ENCODE data around the gene KCNH2.
"Not testable (repeated sequence)": the region's sequence is repeated elsewhere in the genome, so short reads cannot be mapped to it uniquely, and the experiment has no call there.

KCNH2 gene

GRCh38 chr7:151012031-151012692 lies 34.0 kb upstream of the KCNH2 start:
- DNase-seq (ENCODE audit: low spot score) = no peak

- not testable (repeated sequence) for DNase-seq (ENCODE audit: low spot score)
These were observed 33.5 kb upstream of the KCNH2 start for GRCh38 chr7:151011616-151012015.

GRCh38 chr7:151011097-151011409 lies 32.9 kb upstream of the KCNH2 start:
- no peak for DNase-seq (ENCODE audit: low spot score)

- DNase-seq (ENCODE audit: low spot score) = no peak
These were observed 32.4 kb upstream of the KCNH2 start for GRCh38 chr7:151010307-151011096.

GRCh38 chr7:151010037-151010306 lies 31.9 kb upstream of the KCNH2 start:
- no peak for DNase-seq (ENCODE audit: low spot score)

- DNase-seq (ENCODE audit: low spot score) = no peak
These were observed 31.4 kb upstream of the KCNH2 start for GRCh38 chr7:151009327-151010036.

- DNase-seq (ENCODE audit: low spot score) = no peak
These were observed 30.6 kb upstream of the KCNH2 start for GRCh38 chr7:151008511-151009323.

- no peak for DNase-seq (ENCODE audit: low spot score)
These were observed 30.0 kb upstream of the KCNH2 start for GRCh38 chr7:151008143-151008510.

- DNase-seq (ENCODE audit: low spot score) = no peak
These were observed 29.4 kb upstream of the KCNH2 start for GRCh38 chr7:151007469-151007898.

GRCh38 chr7:151006590-151007300 lies 28.6 kb upstream of the KCNH2 start:
- no peak for DNase-seq (ENCODE audit: low spot score)

- DNase-seq (ENCODE audit: low spot score) = no peak
These were observed 27.4 kb upstream of the KCNH2 start for GRCh38 chr7:151005566-151005965.

GRCh38 chr7:151003572-151003971 lies 25.5 kb upstream of the KCNH2 start:
- no peak for DNase-seq (ENCODE audit: low spot score)

GRCh38 chr7:151001546-151001945 lies 23.4 kb upstream of the KCNH2 start:
- no peak for DNase-seq (ENCODE audit: low spot score)

GRCh38 chr7:151000897-151001495 lies 22.9 kb upstream of the KCNH2 start:
- no peak for DNase-seq (ENCODE audit: low spot score)

GRCh38 chr7:150999497-151000230 lies 21.5 kb upstream of the KCNH2 start:
- DNase-seq (ENCODE audit: low spot score) = no peak

- DNase-seq (ENCODE audit: low spot score) = no peak
These were observed 20.9 kb upstream of the KCNH2 start for GRCh38 chr7:150999001-150999400.

- no peak for DNase-seq (ENCODE audit: low spot score)
These were observed 20.2 kb upstream of the KCNH2 start for GRCh38 chr7:150998341-150998740.

- no peak for DNase-seq (ENCODE audit: low spot score)
These were observed 19.7 kb upstream of the KCNH2 start for GRCh38 chr7:150997817-150998216.

- no peak for DNase-seq (ENCODE audit: low spot score)
These were observed 19.0 kb upstream of the KCNH2 start for GRCh38 chr7:150997075-150997511.

- DNase-seq (ENCODE audit: low spot score) = no peak
These were observed 18.4 kb upstream of the KCNH2 start for GRCh38 chr7:150996376-150997074.
